GM12878 (cell line): ENCODE measurements around the gene KIR2DL4. TPM values are rescaled to one million over a fixed set of nuclear protein-coding genes. Genes with fewer than 3 reads are reported as not detected.

Source experiments
- ATAC-seq: fragments of 200-7000 bp; cut with Tn5 transposase; 3 replicates; pipeline ENCODE4 v1.9.1; 2020; ENCODE audit warnings: mild to moderate bottlenecking, moderate library complexity
- Bru-seq: library from RNA; stranded (reverse); fragments of 400-500 nt; gene quantifications from one replicate; lab custom pipeline; 2021; lab: Mats Ljungman, UMichigan
- BruChase-seq, 2 experiments: library from RNA; stranded (reverse); fragments of 400-500 nt; gene quantifications; one replicate each; lab custom pipeline; 2021; lab: Mats Ljungman, UMichigan
- BruUV-seq: library from RNA; stranded (reverse); fragments of 400-500 nt; replicated peaks from 2 replicates; lab custom pipeline; 2021; lab: Mats Ljungman, UMichigan
- CTCF ChIA-PET: fragments of 300-600 bp; sonication (Branson Sonifier 250); formaldehyde crosslinking; extraction: SDS; loops from one replicate; lab custom pipeline; 2021; ENCODE audit warnings: inconsistent platforms; lab: Yijun Ruan, JAX
- POLR2A ChIA-PET: fragments of 350-600 bp; formaldehyde crosslinking; extraction: SDS; loops from one replicate; lab custom pipeline; 2021; ENCODE audit warnings: inconsistent platforms; lab: Charles Lee
- RAD21 ChIA-PET: fragments of 300-600 bp; sonication (Branson Sonifier 250); formaldehyde crosslinking; loops from one replicate; lab custom pipeline; 2023; ENCODE audit warnings: antibody characterized with exemption; ENCODE audit not compliant: unreplicated experiment; lab: Charles Lee
- SMC1A ChIA-PET: fragments of 300-600 bp; sonication (Branson Sonifier 250); formaldehyde crosslinking; loops from one replicate; lab custom pipeline; 2023; ENCODE audit not compliant: unreplicated experiment, uncharacterized antibody; lab: Charles Lee
- DNase-seq: peaks from one replicate; pipeline ENCODE4 v3.0.0-alpha.2; 2011; ENCODE audit warnings: low read depth, low spot score
- FAIRE-seq: peaks from 3 replicates; lab custom pipeline; 2011; peaks lifted over from hg19 to GRCh38; lab: Jason Lieb, UNC
- H2AFZ ChIP-seq: 2 replicates; pipeline ENCODE4 v1.6.0; 2011; ENCODE audit warnings: low read depth, low read length, control low read depth; ENCODE audit not compliant: control insufficient read depth
- H3K27ac ChIP-seq: 2 replicates; pipeline ENCODE4 v1.5.1; 2011; ENCODE audit warnings: control low read depth; ENCODE audit not compliant: control insufficient read depth, insufficient read depth
- H3K27me3 ChIP-seq, 2 experiments: replicated peaks in 1 of 2; 2 replicates each; pipeline versions ENCODE4 v1.6.0 to v1.6.1; 2011; ENCODE audit warnings: low read length in 1 of 2; ENCODE audit not compliant: control insufficient read depth in 2 of 2, insufficient read depth in 2 of 2
- H3K36me3 ChIP-seq, 2 experiments: 2 replicates each; pipeline ENCODE4 v1.5.1; 2011; ENCODE audit warnings: low read length in 1 of 2; ENCODE audit not compliant: control insufficient read depth in 2 of 2, insufficient read depth in 2 of 2
- H3K4me1 ChIP-seq: 2 replicates; pipeline ENCODE4 v1.6.1; 2011; ENCODE audit warnings: mild to moderate bottlenecking, low read length, moderate library complexity, mixed read lengths; ENCODE audit not compliant: control insufficient read depth, insufficient read depth
- H3K4me2 ChIP-seq: 2 replicates; pipeline ENCODE4 v1.6.0; 2011; ENCODE audit warnings: control low read depth; ENCODE audit not compliant: control insufficient read depth, insufficient read depth
- H3K4me3 ChIP-seq: fragments of 200-600 bp; sonication (generic); 2 replicates; pipeline ENCODE4 v1.5.1; 2016
- H3K79me2 ChIP-seq: 2 replicates; pipeline ENCODE4 v1.6.0; 2011; ENCODE audit warnings: low read length; ENCODE audit not compliant: control insufficient read depth, insufficient read depth
- H3K9ac ChIP-seq: 2 replicates; pipeline ENCODE4 v1.8.0; 2011; ENCODE audit warnings: low read length, control low read depth, mixed read lengths; ENCODE audit not compliant: control insufficient read depth, insufficient read depth
- H3K9me3 ChIP-seq: replicated peaks from 3 replicates; pipeline ENCODE4 v1.5.1; 2011; ENCODE audit warnings: mild to moderate bottlenecking, low read length; ENCODE audit not compliant: control insufficient read depth, insufficient read depth
- H4K20me1 ChIP-seq: 2 replicates; pipeline ENCODE4 v1.6.0; 2011; ENCODE audit not compliant: control insufficient read depth, insufficient read depth
- BHLHE40 ChIP-seq, 2 experiments: fragments of 450-650 bp in 1 of 2; IDR thresholded peaks; 2 replicates each; pipeline ENCODE4 v1.6.1; 2011 to 2017; ENCODE audit warnings: low read depth in 2 of 2, borderline replicate concordance in 1 of 2, improper control_type of control experiment in 1 of 2, low read length in 1 of 2, mild to moderate bottlenecking in 1 of 2
- MEF2A ChIP-seq: IDR thresholded peaks from 2 replicates; pipeline ENCODE4 v1.6.1; 2011; ENCODE audit warnings: low read depth, mild to moderate bottlenecking, low read length, moderate library complexity; ENCODE audit not compliant: insufficient read depth
- MLLT1 ChIP-seq: fragments of 450-650 bp; IDR thresholded peaks from 2 replicates; pipeline ENCODE4 v1.6.1; 2016; ENCODE audit warnings: mild to moderate bottlenecking
- NKRF ChIP-seq: fragments of 450-650 bp; conservative IDR thresholded peaks from 2 replicates; pipeline ENCODE4 v1.6.1; 2017; ENCODE audit warnings: mild to moderate bottlenecking, moderate library complexity
- NR2F1 ChIP-seq: fragments of 450-650 bp; conservative IDR thresholded peaks from 2 replicates; pipeline ENCODE4 v1.6.1; 2017; ENCODE audit warnings: mild to moderate bottlenecking
- SIX5 ChIP-seq: IDR thresholded peaks from 2 replicates; pipeline ENCODE4 v1.6.1; 2011; ENCODE audit warnings: mild to moderate bottlenecking, low read depth, low read length, moderate library complexity; ENCODE audit not compliant: severe bottlenecking
- ZBTB11 ChIP-seq: fragments of 450-650 bp; formaldehyde crosslinking; IDR thresholded peaks from 2 replicates; pipeline ENCODE4 v1.5.0; 2022; ENCODE audit warnings: mild to moderate bottlenecking, missing genetic modification characterization
- whole genome bisulfite sequencing: methylation state at CpG from one replicate; pipeline ENCODE4 v1.1.6; 2016; ENCODE audit warnings: low lambda C conversion rate; ENCODE audit not compliant: insufficient replicate concordance, insufficient coverage; ENCODE audit errors: missing lambda C conversion rate; 5-methylcytosine and 5-hydroxymethylcytosine counted together
- in situ Hi-C: fragments of 300-500 bp; cut with MboI; formaldehyde crosslinking; loops from 9 replicates; pipeline ENCODE4 v1.14.3; 2018; ENCODE audit warnings: mixed read lengths
- intact Hi-C: fragments of 100-400 bp; cut with micrococcal nuclease; formaldehyde crosslinking; loops from one replicate; pipeline ENCODE4 v1.14.2; 2022; ENCODE audit not compliant: unreplicated experiment
- long read RNA-seq, 2 experiments: library from polyadenylated mRNA; unstranded; transcript quantifications; one replicate each; pipeline ENCODE4 v2.0.0, GENCODE V29; 2019 to 2020
- polyA minus RNA-seq, 3 experiments: library from RNA; depleted of rRNA, polyadenylated mRNA; stranded (reverse); fragments of >200 nt; gene quantifications; 2 replicates each; pipeline ENCODE4 v1.2.3, GENCODE V29; 2011
- polyA plus RNA-seq, 11 experiments: library from polyadenylated mRNA; depleted of rRNA in 4 of 11; unstranded in 6 of 11; stranded (reverse) in 5 of 11; fragments of >200 nt; fragmentation: Nextera tagmentation in 4 of 11; fragmentation: Illumina TruSeq in 1 of 11; extraction: Ambion mirVana in 4 of 11; extraction: Trizol in 1 of 11; gene quantifications; 1 replicate in 1 of 11; 2 replicates in 10 of 11; pipeline versions ENCODE4 v1.2.1 to v1.2.3, GENCODE V29; 2011 to 2016; ENCODE audit warnings: inconsistent platforms in 2 of 11, missing spikeins in 2 of 11, low read depth in 1 of 11
- total RNA-seq, 4 experiments: library from RNA; depleted of rRNA in 3 of 4; stranded (reverse); fragments of >200 nt in 3 of 4; fragmentation: Illumina TruSeq in 1 of 4; extraction: Trizol in 1 of 4; gene quantifications; 2 replicates each; pipeline versions ENCODE4 v1.2.1 to v1.2.3, GENCODE V29; 2013 to 2021

The KIR2DL4 gene
- not detected in 2 replicates for total RNA-seq (2013; cell fraction: nucleolus; rRNA removed)
- total RNA-seq (2014; rRNA removed) (not detected in 2 replicates), total RNA-seq (2014; rRNA removed; fragmentation: Illumina TruSeq; extraction: Trizol) (not detected in 2 replicates), total RNA-seq (2021) (not detected in 2 replicates), polyA plus RNA-seq (2011; rRNA removed) (0.22 and 0.46 TPM in 2 replicates), polyA plus RNA-seq (2014; fragmentation: Illumina TruSeq; extraction: Trizol) (not detected in 2 replicates), polyA plus RNA-seq (2014; fragmentation: Nextera tagmentation; extraction: Ambion mirVana) (not detected), polyA plus RNA-seq (2014; rRNA removed) (not detected in 2 replicates), polyA plus RNA-seq (2016; fragmentation: Nextera tagmentation; extraction: Ambion mirVana) (not detected), polyA minus RNA-seq (2011; rRNA and poly(A)+ RNA removed) (0.37 and 0.82 TPM in 2 replicates), Bru-seq, nascent RNA (not detected), BruChase-seq, experiment 1, labeled RNA remaining after a 6-hour chase (not detected), BruChase-seq, experiment 2, labeled RNA remaining after a 2-hour chase (not detected)
- not detected for polyA plus RNA-seq (2011; ENCODE audit: low read depth)
- 0.53 and 0.76 TPM in 2 replicates for polyA plus RNA-seq (2011; cell fraction: cytosol; rRNA removed)
- polyA plus RNA-seq (2011; cell fraction: nucleus; rRNA removed) = 0.51 and 0.67 TPM in 2 replicates
- not detected in 2 replicates for polyA plus RNA-seq (2012)
- not detected in 2 replicates for polyA minus RNA-seq (2011; cell fraction: cytosol; rRNA and poly(A)+ RNA removed)
- 0.29 TPM in 1 of 2 replicates, not detected in the other for polyA minus RNA-seq (2011; cell fraction: nucleus; rRNA and poly(A)+ RNA removed)
- long read RNA-seq, experiment 1 = 0 reads
- long read RNA-seq, experiment 2, partial matches to known transcripts = 0 of 3 reads
- long read RNA-seq, experiment 2, other reads (novel, unspliced or antisense) = 3 of 3 reads

- H3K27ac ChIP-seq = no peak within 1 kb of the TSS
- 42% methylated on average over 10 of the region's 10 CpGs for WGBS
- DNase-seq = no peak
- in situ Hi-C loops (no loop called here), intact Hi-C loops (no loop called here)
- BruUV-seq = no TSS peak
- ChIA-PET RAD21 (no interaction called here), CTCF (no interaction called here), SMC1A (no interaction called here), POLR2A (no interaction called here)
- no peak within 1 kb of the TSS for H3K9ac ChIP-seq
- H3K4me2 ChIP-seq = no peak within 1 kb of the TSS
- no peak within 1 kb of the TSS for H3K4me3 ChIP-seq
- FAIRE-seq = no peak
- H3K4me1 ChIP-seq = no peaks in the 10 kb centered on the region
- no peaks in the 10 kb centered on the region for H3K79me2 ChIP-seq
- no peaks in the 10 kb centered on the region for H3K9me3 ChIP-seq
- H2AFZ ChIP-seq = no peak within 1 kb of the TSS
- ATAC-seq = no peak
- H3K36me3 ChIP-seq = no peaks in the 10 kb centered on the region
- H4K20me1 ChIP-seq = no peaks in the 10 kb centered on the region
- H3K27me3 ChIP-seq = no peaks in the 10 kb centered on the region
- TF ChIP-seq ZBTB11 (CRISPR knock-in tag) (no peak), BHLHE40 (IDR thresholded peaks at IDR 0.05; ENCODE audit: borderline replicate concordance in 1 of 2, low read depth in 2 of 2, low read length in 1 of 2) (peak in 1 of 2 experiments; percentile 54; a peak in 1 of 4 replicates), NR2F1 (no peak), MLLT1 (no peak), MEF2A (no peak), SIX5 (no peak), NKRF (no peak)
Measured at GRCh38 chr19:54803410-54803809, at the start of gene KIR2DL4. KIR2DL4 (plus strand) TSS chr19:54803610; CDS start chr19:54803652, 42 bp downstream.
